SK-N-SH (cell line): ENCODE measurements around the gene PRSS36. TPM values are rescaled to one million over a fixed set of nuclear protein-coding genes. Genes with fewer than 3 reads are reported as not detected.

Source experiments
- CTCF ChIA-PET: fragments of 300-600, 350-600 bp; formaldehyde crosslinking; extraction: SDS; loops from one replicate; lab custom pipeline; 2021; lab: Yijun Ruan, JAX
- POLR2A ChIA-PET: fragments of 350-600 bp; sonication (Branson Sonifier 250); formaldehyde crosslinking; extraction: SDS; loops from one replicate; lab custom pipeline; 2020; ENCODE audit warnings: antibody characterized with exemption, inconsistent platforms; lab: Yijun Ruan, JAX
- DNase-seq: peaks from one replicate; pipeline ENCODE4 v3.0.0; 2012
- H2AFZ ChIP-seq: fragments of 200-600 bp; sonication (generic); 2 replicates; pipeline ENCODE4 v1.8.1; 2016; ENCODE audit warnings: antibody characterized with exemption, mild to moderate bottlenecking, low read depth
- H3F3A ChIP-seq: fragments of 200-600 bp; sonication (generic); replicated peaks from 2 replicates; pipeline ENCODE3; 2016; ENCODE audit warnings: antibody characterized with exemption, mild to moderate bottlenecking; ENCODE audit not compliant: insufficient read depth
- H3K27ac ChIP-seq, 2 experiments: fragments of 200-500 bp in 1 of 2; fragments of 200-600 bp in 1 of 2; sonication (Bioruptor generic) in 1 of 2; sonication (generic), shearing (Covaris generic) in 1 of 2; 2 replicates each; pipeline versions ENCODE4 v1.5.1 to v1.6.1; 2014 to 2016; ENCODE audit warnings: low read depth in 2 of 2, inconsistent platforms in 1 of 2, low read length in 1 of 2, mild to moderate bottlenecking in 1 of 2, mixed read lengths in 1 of 2
- H3K27me3 ChIP-seq: fragments of 200-600 bp; sonication (generic), shearing (Covaris generic); 2 replicates; pipeline ENCODE4 v1.6.1; 2016; ENCODE audit warnings: mixed run types; ENCODE audit not compliant: insufficient read depth
- H3K36me3 ChIP-seq, 2 experiments: fragments of 200-500 bp in 1 of 2; fragments of 200-600 bp in 1 of 2; sonication (Bioruptor generic) in 1 of 2; sonication (generic) in 1 of 2; replicated peaks in 1 of 2; 2 replicates each; pipeline versions ENCODE3 to v1.5.1; 2014 to 2016; ENCODE audit warnings: low read length in 1 of 2, mild to moderate bottlenecking in 1 of 2; ENCODE audit not compliant: insufficient read depth in 2 of 2, control insufficient read depth in 1 of 2
- H3K4me1 ChIP-seq, 2 experiments: fragments of 200-500 bp in 1 of 2; fragments of 200-600 bp in 1 of 2; sonication (Bioruptor generic) in 1 of 2; sonication (generic), shearing (Covaris generic) in 1 of 2; 2 replicates each; pipeline versions ENCODE4 v1.5.1 to v1.6.1; 2014 to 2016; ENCODE audit warnings: low read depth in 1 of 2, low read length in 1 of 2, mixed run types in 1 of 2; ENCODE audit not compliant: insufficient read depth in 2 of 2, control insufficient read depth in 1 of 2
- H3K4me2 ChIP-seq: fragments of 200-600 bp; sonication (generic), shearing (Covaris generic); 2 replicates; pipeline ENCODE4 v1.6.1; 2017; ENCODE audit warnings: mixed run types
- H3K4me3 ChIP-seq, 2 experiments: fragments of 200-500 bp in 1 of 2; fragments of 200-600 bp in 1 of 2; sonication (Bioruptor generic) in 1 of 2; sonication (generic), shearing (Covaris generic) in 1 of 2; 2 replicates each; pipeline versions ENCODE4 v1.5.1 to v1.8.1; 2014 to 2016; ENCODE audit warnings: low read depth in 2 of 2, inconsistent platforms in 1 of 2, low read length in 1 of 2, mild to moderate bottlenecking in 1 of 2, mixed read lengths in 1 of 2, moderate library complexity in 1 of 2
- H3K79me2 ChIP-seq: fragments of 200-600 bp; sonication (generic); 2 replicates; pipeline ENCODE4 v1.8.1; 2017; ENCODE audit warnings: mild to moderate bottlenecking; ENCODE audit not compliant: insufficient read depth
- H3K9ac ChIP-seq: fragments of 200-600 bp; sonication (generic); 2 replicates; pipeline ENCODE4 v1.6.1; 2017; ENCODE audit warnings: mixed run types
- H3K9me2 ChIP-seq: fragments of 200-600 bp; sonication (generic); 2 replicates; pipeline ENCODE4 v1.6.1; 2017; ENCODE audit warnings: mixed run types
- H3K9me3 ChIP-seq: fragments of 200-600 bp; sonication (generic); 2 replicates; pipeline ENCODE4 v1.6.1; 2017; ENCODE audit warnings: mixed run types, mild to moderate bottlenecking, moderate library complexity
- H4K20me1 ChIP-seq: fragments of 200-600 bp; sonication (generic); 2 replicates; pipeline ENCODE4 v1.6.1; 2017; ENCODE audit warnings: mild to moderate bottlenecking, mixed run types; ENCODE audit not compliant: insufficient read depth
- ELF1 ChIP-seq: IDR thresholded peaks from 2 replicates; pipeline ENCODE4 v1.4.0; 2012
- EP300 ChIP-seq, 2 experiments: IDR thresholded peaks; 2 replicates each; pipeline versions ENCODE4 v1.4.0 to v1.6.1; 2012; ENCODE audit warnings: borderline replicate concordance in 1 of 2, low read depth in 1 of 2, low read length in 1 of 2
- FOSL2 ChIP-seq: IDR thresholded peaks from 2 replicates; pipeline ENCODE4 v1.4.0; 2012; ENCODE audit warnings: low read depth, mild to moderate bottlenecking, moderate library complexity, borderline replicate concordance
- GABPA ChIP-seq: IDR thresholded peaks from 2 replicates; pipeline ENCODE4 v1.4.0; 2012; ENCODE audit warnings: low read depth, mild to moderate bottlenecking
- IRF3 ChIP-seq: fragments of 150-350 bp; IDR thresholded peaks from 2 replicates; pipeline ENCODE4 v1.6.1; 2016; ENCODE audit warnings: mild to moderate bottlenecking, low read depth, low read length
- POLR2AphosphoS5 ChIP-seq: IDR thresholded peaks from 2 replicates; pipeline ENCODE4 v1.6.1; 2012; ENCODE audit warnings: low read depth, low read length
- REST ChIP-seq: IDR thresholded peaks from 2 replicates; pipeline ENCODE4 v1.6.1; 2012; ENCODE audit warnings: mild to moderate bottlenecking, low read depth, low read length, moderate library complexity
- SIN3A ChIP-seq: IDR thresholded peaks from 2 replicates; pipeline ENCODE4 v1.6.1; 2012; ENCODE audit warnings: low read depth, mild to moderate bottlenecking, low read length, moderate library complexity, borderline replicate concordance
- USF2 ChIP-seq: fragments of 150-350 bp; IDR thresholded peaks from 2 replicates; pipeline ENCODE4 v1.6.1; 2017; ENCODE audit warnings: antibody characterized with exemption, low read length, low read depth, borderline replicate concordance
- WGBS: methylation state at CpG from one replicate; pipeline ENCODE4 v1.1.6; 2017; ENCODE audit warnings: low lambda C conversion rate; 5-methylcytosine and 5-hydroxymethylcytosine counted together
- polyA plus RNA-seq, 3 experiments: library from polyadenylated mRNA; depleted of rRNA; stranded (reverse); fragments of >200 nt; gene quantifications; 2 replicates each; pipeline ENCODE4 v1.2.3, GENCODE V29; 2012
- small RNA-seq, 7 experiments: library from RNA; depleted of rRNA; stranded (forward); fragments of <200 nt; gene quantifications; one replicate each; pipeline ENCODE3, GENCODE V24; 2012

Gene PRSS36
- polyA plus RNA-seq, 1 of the 3 experiments (the other 2 are of a cell fraction), result 0.49 TPM

DNA sequence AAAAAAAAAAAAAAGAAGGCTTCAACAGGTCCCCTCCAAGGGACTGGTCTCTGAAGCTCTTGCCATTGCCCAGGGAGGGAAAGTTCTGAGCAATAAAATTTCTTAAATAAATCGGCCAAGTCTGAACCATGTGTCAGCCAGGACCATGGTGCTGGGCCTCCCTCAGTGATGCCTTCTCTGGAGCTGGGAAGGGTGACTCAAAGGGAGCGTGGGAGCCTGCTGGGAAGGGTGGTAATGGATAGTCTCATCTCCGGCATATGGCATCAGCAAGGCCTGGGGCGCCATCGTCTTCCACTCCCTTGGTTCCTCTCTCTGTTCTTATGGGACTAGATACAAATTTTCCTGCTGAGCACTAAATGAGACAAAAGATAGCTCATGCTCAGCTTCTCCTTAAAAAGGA, 57.5 kb downstream of the PRSS36 start (continued):
- no peak for TF ChIP-seq USF2
- TF ChIP-seq EP300 (IDR thresholded peaks at IDR 0.05; ENCODE audit: borderline replicate concordance in 1 of 2, low read depth in 1 of 2, low read length in 1 of 2), result no peak
- TF ChIP-seq SIN3A, result no peak

- Histone ChIP-seq H3K27ac (peak overlapping the region in 1 of 2 experiments; percentile 38; a peak in 2 of 4 replicates), H3K27me3 (no peaks in the 10 kb centered on the region), H3K4me3 (no peak overlapping the region), H3K9me3 (no peaks in the 10 kb centered on the region), H4K20me1 (peaks cover 7% of the 10 kb centered on the region; the same call in 1 of the 2 replicates), H3K4me2 (0 out of 2 replicates have a peak overlapping the region, but pooled peaks have one; percentile 1), H3K9me2 (no peaks in the 10 kb centered on the region), H3K36me3 (peaks cover 7 to 11% of the 10 kb centered on the region in 2 experiments), H3K9ac (no peak overlapping the region), H3K4me1 (peaks cover 4 to 16% of the 10 kb centered on the region in 2 experiments; a peak in 2 of 4 replicates), H3K79me2 (peaks cover 56% of the 10 kb centered on the region), H3F3A (no peaks in the 10 kb centered on the region), H2AFZ (no peak overlapping the region)
- DNase-seq, result no peak
- no peak for TF ChIP-seq REST
- TF ChIP-seq POLR2AphosphoS5, result no peak
- TF ChIP-seq FOSL2, result peak; percentile 33; the same call in 1 of the 2 replicates
- no peak for TF ChIP-seq IRF3
- POLR2A ChIA-PET, result no interaction called here
- WGBS, result 63% methylated on average over 2 of the region's 2 CpGs
- CTCF ChIA-PET, result no interaction called here
Measured at GRCh38 chr16:31090540-31090939, 59.3 kb downstream of the PRSS36 start.

DNA sequence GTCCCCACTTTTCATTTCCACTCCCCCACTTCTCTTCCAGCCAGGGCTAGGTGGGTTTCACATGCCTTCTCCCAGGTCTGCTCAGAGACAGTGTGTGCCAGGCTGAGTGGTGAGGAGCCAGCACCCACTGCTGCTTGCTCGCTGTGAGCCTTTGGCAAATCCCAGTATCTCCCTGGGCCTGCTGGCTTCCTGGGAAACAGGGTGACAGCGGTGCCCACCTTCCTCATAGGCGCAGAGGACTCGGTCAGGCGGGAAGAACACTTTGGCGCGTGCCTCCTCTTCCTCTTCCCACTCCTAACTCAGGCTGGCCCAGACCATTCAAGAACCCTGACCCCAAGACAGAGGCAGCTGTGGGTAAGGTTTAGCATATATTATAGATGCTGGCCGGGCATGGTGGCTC, 60.7 kb downstream of the PRSS36 start:
- H3K9ac ChIP-seq, result no peak overlapping the region
- H3K79me2 ChIP-seq, result peaks cover 53% of the 10 kb centered on the region
- no peak for DNase-seq
- H3F3A ChIP-seq, result no peaks in the 10 kb centered on the region
- H3K4me2 ChIP-seq, result no peak overlapping the region
- no peaks in the 10 kb centered on the region for H3K9me3 ChIP-seq
- H3K4me3 ChIP-seq, result no peak overlapping the region
- ChIA-PET CTCF (interaction anchor here (0.9 to 1.5 kb wide), 2 partner anchors 17 to 353 kb away, joined by 3 read pairs; partner anchors contain the start of gene ZNF843), POLR2A (interaction anchor here (1.7 kb wide), 1 partner anchor 15 kb away, joined by 3 read pairs; the partner anchor contains the start of genes ZNF646 and ZNF668)
- no peaks in the 10 kb centered on the region for H3K27me3 ChIP-seq
- H4K20me1 ChIP-seq, result peaks cover 7% of the 10 kb centered on the region; the same call in 1 of the 2 replicates
- peaks cover 4 to 16% of the 10 kb centered on the region in 2 experiments; a peak in 2 of 4 replicates for H3K4me1 ChIP-seq
- no peak overlapping the region for H3K27ac ChIP-seq
- TF ChIP-seq GABPA (no peak), ELF1 (no peak)
- no peaks in the 10 kb centered on the region for H3K9me2 ChIP-seq
- WGBS, result 97% methylated on average over 8 of the region's 8 CpGs
- no peak overlapping the region for H2AFZ ChIP-seq
- H3K36me3 ChIP-seq, result peaks cover 7 to 17% of the 10 kb centered on the region in 2 experiments

Small RNA genes within 50 kb of the gene (small RNA-seq; reads per million reads assigned to genes)
- gene AC009088.4, result 0 reads per million in 7 experiments
- gene NDUFA3P6, result 0 reads per million in 7 experiments

Other genes with a start within 250 kb of the PRSS36 start
- gene FBXL19, start 226.5 kb downstream of the PRSS36 start, polyA plus RNA-seq (2012; rRNA removed), result 18.3 and 20.6 TPM in 2 replicates
- gene ORAI3, start 201.0 kb downstream of the PRSS36 start, polyA plus RNA-seq (2012; rRNA removed), result 29.0 and 31.8 TPM in 2 replicates
- 2.4 and 6.8 TPM in 2 replicates for gene SETD1A, start 192.3 kb downstream of the PRSS36 start, polyA plus RNA-seq (2012; rRNA removed)
- gene HSD3B7, start 164.9 kb downstream of the PRSS36 start, polyA plus RNA-seq (2012; rRNA removed), result 12.2 and 12.9 TPM in 2 replicates
- 21.2 and 23.0 TPM in 2 replicates for gene STX1B, start 139.4 kb downstream of the PRSS36 start, polyA plus RNA-seq (2012; rRNA removed)
- gene STX4, start 116.5 kb downstream of the PRSS36 start, polyA plus RNA-seq (2012; rRNA removed), result 117 TPM in 2 replicates
- gene ZNF668, start 75.8 kb downstream of the PRSS36 start, polyA plus RNA-seq (2012; rRNA removed), result 12.4 and 13.6 TPM in 2 replicates
- gene ZNF646, start 75.6 kb downstream of the PRSS36 start, polyA plus RNA-seq (2012; rRNA removed), result 2.7 and 3.4 TPM in 2 replicates
- 3.1 and 4.9 TPM in 2 replicates for gene PRSS53, start 61.1 kb downstream of the PRSS36 start, polyA plus RNA-seq (2012; rRNA removed)
- 419 and 434 TPM in 2 replicates for gene VKORC1, start 55.3 kb downstream of the PRSS36 start, polyA plus RNA-seq (2012; rRNA removed)
- 57.9 and 73.2 TPM in 2 replicates for gene BCKDK, start 41.7 kb downstream of the PRSS36 start, polyA plus RNA-seq (2012; rRNA removed)
- 51.8 and 52.0 TPM in 2 replicates for gene KAT8, start 32.4 kb downstream of the PRSS36 start, polyA plus RNA-seq (2012; rRNA removed)
- gene PRSS8, start 14.3 kb downstream of the PRSS36 start, polyA plus RNA-seq (2012; rRNA removed), result 0.05 and 0.07 TPM in 2 replicates
- 298 and 429 TPM in 2 replicates for gene FUS, start 30.1 kb upstream of the PRSS36 start, polyA plus RNA-seq (2012; rRNA removed)
- gene PYCARD, start 52.7 kb upstream of the PRSS36 start, polyA plus RNA-seq (2012; rRNA removed), result 0.28 and 0.42 TPM in 2 replicates
- under 0.01 TPM in 1 of 2 replicates, not detected in the other for gene TRIM72, start 64.1 kb upstream of the PRSS36 start, polyA plus RNA-seq (2012; rRNA removed)
- gene PYDC1, start 67.1 kb upstream of the PRSS36 start, polyA plus RNA-seq (2012; rRNA removed), result not detected in 2 replicates
- gene ITGAM, start 109.9 kb upstream of the PRSS36 start, polyA plus RNA-seq (2012; rRNA removed), result under 0.01 and 0.02 TPM in 2 replicates
- gene ITGAX, start 205.1 kb upstream of the PRSS36 start, polyA plus RNA-seq (2012; rRNA removed), result 0.44 and 0.66 TPM in 2 replicates
- not detected in 2 replicates for gene ITGAD, start 243.3 kb upstream of the PRSS36 start, polyA plus RNA-seq (2012; rRNA removed)